Keratinocyte (primary cell): Measurements from ENCODE around the gene ANGPT4. TPM values are rescaled to one million over a fixed set of nuclear protein-coding genes. Genes with fewer than 3 reads are reported as not detected.

Source experiments
- DNase-seq: peaks from one replicate; pipeline ENCODE4 v3.0.0-alpha.2; 2011; ENCODE audit warnings: low read depth, missing footprints, low spot score
- FAIRE-seq: peaks from 2 replicates; lab custom pipeline; 2011; peaks lifted over from hg19 to GRCh38; lab: Jason Lieb, UNC
- H2AFZ ChIP-seq: 2 replicates; pipeline ENCODE4 v1.6.0; 2012; ENCODE audit warnings: low read length, control low read depth, inconsistent platforms; ENCODE audit not compliant: control insufficient read depth
- H3K27ac ChIP-seq: 2 replicates; pipeline ENCODE4 v1.5.1; 2011; ENCODE audit warnings: low read length; ENCODE audit not compliant: control insufficient read depth, insufficient read depth
- H3K27me3 ChIP-seq: 3 replicates; pipeline ENCODE4 v1.6.0; 2011; ENCODE audit warnings: low read length; ENCODE audit not compliant: control insufficient read depth, insufficient read depth; ENCODE audit errors: extremely low read depth
- H3K36me3 ChIP-seq, 2 experiments: 2 replicates in 1 of 2; 3 replicates in 1 of 2; pipeline ENCODE4 v1.5.1; 2011; ENCODE audit warnings: low read length in 2 of 2, mild to moderate bottlenecking in 1 of 2; ENCODE audit not compliant: control insufficient read depth in 2 of 2, insufficient read depth in 2 of 2; ENCODE audit errors: extremely low read depth in 1 of 2
- H3K4me1 ChIP-seq: 3 replicates; pipeline ENCODE4 v1.5.1; 2011; ENCODE audit warnings: low read length; ENCODE audit not compliant: control insufficient read depth, insufficient read depth; ENCODE audit errors: extremely low read depth
- H3K4me2 ChIP-seq: 3 replicates; pipeline ENCODE4 v1.6.0; 2011; ENCODE audit warnings: low read depth, low read length; ENCODE audit not compliant: control insufficient read depth, insufficient read depth; ENCODE audit errors: extremely low read depth
- H3K4me3 ChIP-seq, 3 experiments: fragments of 200-600 bp in 1 of 3; sonication (generic) in 1 of 3; 2 replicates in 2 of 3; 3 replicates in 1 of 3; pipeline ENCODE4 v1.5.1; 2011 to 2016; ENCODE audit warnings: low read length in 3 of 3, mild to moderate bottlenecking in 3 of 3, control low read depth in 2 of 3, inconsistent platforms in 1 of 3, low read depth in 1 of 3, mixed read lengths in 1 of 3, mixed run types in 1 of 3, moderate library complexity in 1 of 3; ENCODE audit not compliant: control insufficient read depth in 2 of 3, insufficient read depth in 2 of 3; ENCODE audit errors: extremely low read depth in 1 of 3
- H3K79me2 ChIP-seq: 2 replicates; pipeline ENCODE4 v1.6.0; 2012; ENCODE audit warnings: low read length; ENCODE audit not compliant: control insufficient read depth, insufficient read depth
- H3K9ac ChIP-seq: 3 replicates; pipeline ENCODE4 v1.6.0; 2011; ENCODE audit warnings: low read length; ENCODE audit not compliant: control insufficient read depth, insufficient read depth; ENCODE audit errors: extremely low read depth
- H3K9me1 ChIP-seq: 3 replicates; pipeline ENCODE4 v1.6.0; 2011; ENCODE audit warnings: low read length; ENCODE audit not compliant: control insufficient read depth, insufficient read depth; ENCODE audit errors: extremely low read depth
- H3K9me3 ChIP-seq: 2 replicates; pipeline ENCODE4 v1.5.1; 2012; ENCODE audit warnings: low read depth, low read length; ENCODE audit not compliant: control insufficient read depth
- H4K20me1 ChIP-seq: 3 replicates; pipeline ENCODE4 v1.6.0; 2011; ENCODE audit warnings: low read length; ENCODE audit not compliant: control insufficient read depth, insufficient read depth; ENCODE audit errors: extremely low read depth
- EZH2 ChIP-seq: IDR thresholded peaks from one replicate; pipeline ENCODE4 v1.6.1; 2012; ENCODE audit warnings: inconsistent platforms, mild to moderate bottlenecking, low read length, moderate library complexity
- dilution Hi-C: fragments of 300-500 bp; cut with MboI; formaldehyde crosslinking; loops from one replicate; pipeline ENCODE4 v1.7.0; 2020; ENCODE audit warnings: low sequenced_read_pairs; ENCODE audit not compliant: extremely low pct_ligation_motif_present
- polyA plus RNA-seq, 5 experiments: library from polyadenylated mRNA; depleted of rRNA in 3 of 5; stranded (reverse) in 3 of 5; stranded (forward) in 1 of 5; unstranded in 1 of 5; fragments of >200 nt; gene quantifications; 1 replicate in 1 of 5; 2 replicates in 3 of 5; 3 replicates in 1 of 5; pipeline versions ENCODE4 v1.2.1 to v1.2.3, GENCODE V29; 2011 to 2012; ENCODE audit warnings: missing spikeins in 2 of 5, low read depth in 1 of 5, low replicate concordance in 1 of 5
- TF ChIP-seq, protein P1 (sequence below), 3 experiments: IDR thresholded peaks in 1 of 3; conservative IDR thresholded peaks in 1 of 3; optimal IDR thresholded peaks in 1 of 3; 2 replicates in 2 of 3; 3 replicates in 1 of 3; pipeline versions ENCODE3 to v1.5.1; 2011; ENCODE audit warnings: low read length in 3 of 3, mild to moderate bottlenecking in 3 of 3, moderate library complexity in 2 of 3, control low read depth in 1 of 3, inconsistent platforms in 1 of 3; ENCODE audit not compliant: insufficient read depth in 2 of 3; ENCODE audit errors: extremely low read depth in 1 of 3

Gene ANGPT4
- polyA plus RNA-seq, 1 donor (not counting 4 experiments of a cell fraction or from before 2014, with no cell fraction given) = not detected

DNA sequence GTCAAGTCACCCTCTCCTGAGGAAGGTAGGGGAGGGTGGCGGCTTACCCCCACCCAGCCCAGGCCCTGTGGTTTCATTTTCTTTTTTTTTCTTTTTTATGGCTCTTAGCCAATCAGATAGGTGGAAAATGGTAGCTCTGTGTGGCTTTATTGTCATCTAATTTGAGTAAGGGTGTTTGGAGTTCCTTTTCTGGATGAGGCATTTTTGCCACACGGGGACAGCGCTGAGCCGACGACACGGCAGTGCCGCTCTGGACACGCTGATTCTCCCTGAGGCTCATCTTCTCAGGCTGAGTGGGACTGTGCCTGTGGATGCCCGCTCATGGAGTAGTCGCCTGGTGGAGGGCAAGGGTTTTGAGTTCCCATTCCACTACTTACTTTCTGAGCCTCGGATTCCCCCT lies 37.6 kb upstream of the ANGPT4 start:
- Histone ChIP-seq H3K9me1 (no peaks in the 10 kb centered on the region), H2AFZ (no peak overlapping the region), H3K4me3 (no peak overlapping the region), H3K9me3 (no peaks in the 10 kb centered on the region), H3K27me3 (peaks cover 12% of the 10 kb centered on the region), H3K9ac (no peak overlapping the region), H4K20me1 (no peaks in the 10 kb centered on the region), H3K36me3 (no peaks in the 10 kb centered on the region), H3K4me2 (no peak overlapping the region), H3K4me1 (no peaks in the 10 kb centered on the region), H3K79me2 (no peaks in the 10 kb centered on the region), H3K27ac (no peak overlapping the region)
- dilution Hi-C loops = no loop called here
- TF ChIP-seq EZH2 = no peak
- TF ChIP-seq, protein P1, sequence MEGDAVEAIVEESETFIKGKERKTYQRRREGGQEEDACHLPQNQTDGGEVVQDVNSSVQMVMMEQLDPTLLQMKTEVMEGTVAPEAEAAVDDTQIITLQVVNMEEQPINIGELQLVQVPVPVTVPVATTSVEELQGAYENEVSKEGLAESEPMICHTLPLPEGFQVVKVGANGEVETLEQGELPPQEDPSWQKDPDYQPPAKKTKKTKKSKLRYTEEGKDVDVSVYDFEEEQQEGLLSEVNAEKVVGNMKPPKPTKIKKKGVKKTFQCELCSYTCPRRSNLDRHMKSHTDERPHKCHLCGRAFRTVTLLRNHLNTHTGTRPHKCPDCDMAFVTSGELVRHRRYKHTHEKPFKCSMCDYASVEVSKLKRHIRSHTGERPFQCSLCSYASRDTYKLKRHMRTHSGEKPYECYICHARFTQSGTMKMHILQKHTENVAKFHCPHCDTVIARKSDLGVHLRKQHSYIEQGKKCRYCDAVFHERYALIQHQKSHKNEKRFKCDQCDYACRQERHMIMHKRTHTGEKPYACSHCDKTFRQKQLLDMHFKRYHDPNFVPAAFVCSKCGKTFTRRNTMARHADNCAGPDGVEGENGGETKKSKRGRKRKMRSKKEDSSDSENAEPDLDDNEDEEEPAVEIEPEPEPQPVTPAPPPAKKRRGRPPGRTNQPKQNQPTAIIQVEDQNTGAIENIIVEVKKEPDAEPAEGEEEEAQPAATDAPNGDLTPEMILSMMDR (optimal IDR thresholded peaks at IDR 0.05 in 1 of 3, IDR thresholded peaks at IDR 0.05 in 1 of 3, conservative IDR thresholded peaks at IDR 0.05 in 1 of 3; ENCODE audit: extremely low read depth in 1 of 3, insufficient read depth in 2 of 3, low read length in 3 of 3) = peak in 2 of 3 experiments; percentile 42 to 47
- no peak for DNase-seq
- FAIRE-seq = no peak

DNA sequence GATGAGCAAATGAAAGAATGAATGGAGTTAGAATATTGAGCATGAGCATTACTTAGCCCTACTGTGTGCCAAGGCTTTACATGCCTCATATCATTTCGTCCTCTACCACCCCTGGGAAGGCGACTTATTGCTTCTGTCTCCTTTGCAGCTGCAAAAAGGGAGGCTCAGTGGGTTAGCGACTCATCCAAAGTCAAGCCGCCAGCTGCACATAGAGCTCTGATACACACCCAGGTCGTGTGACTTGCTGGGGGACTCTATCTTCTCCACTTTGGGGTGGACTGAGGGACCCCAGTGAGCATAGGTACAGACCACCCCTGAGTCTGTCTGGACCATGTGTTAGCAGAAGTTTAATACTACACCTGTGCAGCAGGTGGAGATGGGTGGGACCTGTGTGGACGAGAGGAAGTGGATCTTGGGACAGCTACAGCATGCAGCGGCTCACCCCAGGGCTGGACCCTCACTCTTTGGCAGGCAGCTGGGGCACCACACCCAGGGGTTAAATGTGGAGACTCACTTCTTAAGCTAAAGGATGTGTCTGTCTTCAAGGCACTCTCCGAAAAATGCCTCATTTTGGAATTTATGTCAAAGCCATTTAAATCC lies 36.2 kb upstream of the ANGPT4 start:
- TF ChIP-seq EZH2 = no peak
- TF ChIP-seq, protein P1 (optimal IDR thresholded peaks at IDR 0.05 in 1 of 3, IDR thresholded peaks at IDR 0.05 in 1 of 3, conservative IDR thresholded peaks at IDR 0.05 in 1 of 3; ENCODE audit: extremely low read depth in 1 of 3, insufficient read depth in 2 of 3, low read length in 3 of 3) = no peak
- H3K27ac ChIP-seq = no peak overlapping the region
- no peak for FAIRE-seq
- no peaks in the 10 kb centered on the region for H3K79me2 ChIP-seq
- H3K4me1 ChIP-seq = no peaks in the 10 kb centered on the region
- no peak overlapping the region for H3K9ac ChIP-seq
- no peaks in the 10 kb centered on the region for H3K9me3 ChIP-seq
- H3K9me1 ChIP-seq = no peaks in the 10 kb centered on the region
- no peak overlapping the region for H3K4me3 ChIP-seq
- H4K20me1 ChIP-seq = no peaks in the 10 kb centered on the region
- H3K27me3 ChIP-seq = peaks cover 6% of the 10 kb centered on the region
- dilution Hi-C loops = no loop called here
- no peak for DNase-seq
- H2AFZ ChIP-seq = no peak overlapping the region
- no peaks in the 10 kb centered on the region for H3K36me3 ChIP-seq
- H3K4me2 ChIP-seq = no peak overlapping the region
